HG03175 (cell line): Measurements from ENCODE around the gene OR7C2.

Source experiments
- ATAC-seq: cut with Tn5 transposase; IDR thresholded peaks from one replicate; pipeline ENCODE4 v1.9.1; 2021; ENCODE audit warnings: mild to moderate bottlenecking, moderate library complexity; ENCODE audit not compliant: unreplicated experiment

Gene OR7C2

GRCh38 chr19:14978161-14978776 lies 37.0 kb downstream of the OR7C2 start:
- no peak for ATAC-seq

DNA sequence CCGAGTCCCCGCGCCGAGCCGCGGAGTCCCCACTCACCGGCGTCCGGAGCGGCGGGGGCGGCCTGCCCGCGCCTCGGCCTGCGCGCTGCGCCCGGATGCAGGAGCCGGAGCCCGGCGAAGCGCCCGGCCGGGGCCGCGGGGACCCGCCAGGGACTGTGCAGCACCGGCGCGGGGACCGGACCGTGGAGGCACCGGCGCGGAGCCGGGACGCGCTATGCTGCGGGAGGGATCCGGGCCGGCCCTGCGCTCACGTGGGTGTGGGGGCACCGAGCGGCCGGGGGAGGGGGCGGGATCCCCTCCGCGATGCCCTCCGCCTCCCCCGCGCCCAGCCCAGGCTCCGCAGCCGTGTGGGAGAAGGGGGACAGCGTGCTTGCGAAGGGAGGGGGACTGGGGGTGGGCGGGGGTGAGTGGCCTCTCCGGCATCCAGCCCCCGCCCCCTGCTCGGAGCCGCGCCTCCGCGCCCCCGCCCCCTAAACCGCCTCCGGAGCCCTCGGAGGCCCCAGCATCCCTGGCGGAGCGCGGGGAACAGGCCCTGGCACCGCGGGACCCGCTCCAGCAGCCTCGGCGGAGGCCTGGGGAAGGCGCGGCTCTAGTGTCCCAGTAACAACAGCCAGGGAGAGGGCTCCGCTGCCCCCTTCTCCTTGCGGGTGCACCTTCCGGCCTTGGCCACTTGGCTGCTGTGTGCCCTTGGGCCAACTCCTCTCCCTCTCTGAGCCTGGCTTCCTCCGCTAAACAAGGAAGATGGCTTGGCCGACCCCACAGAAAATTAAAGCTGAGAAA lies 38.4 kb downstream of the OR7C2 start, which contains the start of gene SLC1A6:
SLC1A6 (minus strand) TSS at position 389 of the 780 bp plus-strand sequence. CDS start 6,954 bp downstream, outside the sequence.
- no peak for ATAC-seq

DNA sequence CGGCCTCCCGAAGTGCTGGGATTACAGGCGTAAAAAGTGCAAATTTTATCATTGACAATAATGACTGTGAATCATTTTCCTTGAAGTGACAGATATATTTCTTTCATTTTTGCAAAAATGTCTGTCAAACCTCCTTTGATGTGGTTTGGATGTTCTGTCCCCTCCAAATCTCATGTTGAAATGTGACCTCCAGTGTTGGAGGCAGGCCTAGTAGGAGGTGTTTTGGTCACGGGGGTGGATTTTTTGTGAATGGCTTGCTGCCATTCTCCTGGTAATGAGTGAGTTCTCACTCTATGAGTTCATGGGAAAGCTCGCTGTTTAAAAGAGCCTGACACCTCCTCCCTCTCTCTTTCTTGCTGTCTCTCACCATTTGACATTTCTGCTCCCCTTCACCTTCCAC lies 43.8 kb downstream of the OR7C2 start:
- ATAC-seq = no peak
